Endothelial cell of umbilical vein (primary cell): ENCODE results near the gene DUSP15. TPM values are rescaled to one million over a fixed set of nuclear protein-coding genes. Genes with fewer than 3 reads are reported as not detected.

Experiments used
- BruUV-seq: library from RNA; stranded (reverse); fragments of 400-500 nt; replicated peaks from 2 replicates; lab custom pipeline; 2021; lab: Mats Ljungman, UMichigan
- CTCF ChIA-PET: fragments of 300-600, 350-600 bp; sonication (Branson Sonifier 250); formaldehyde crosslinking; loops from one replicate; lab custom pipeline; 2021; ENCODE audit warnings: antibody characterized with exemption, inconsistent platforms; lab: Charles Lee
- POLR2A ChIA-PET: fragments of 300-600, 350-600 bp; sonication (Branson Sonifier 250); formaldehyde crosslinking; loops from one replicate; lab custom pipeline; 2021; ENCODE audit warnings: antibody characterized with exemption, inconsistent platforms; lab: Charles Lee
- DNase-seq: peaks from one replicate; pipeline ENCODE4 v3.0.0-alpha.2; 2011; ENCODE audit warnings: low read depth, low spot score
- FAIRE-seq: peaks from 2 replicates; lab custom pipeline; 2011; peaks lifted over from hg19 to GRCh38; lab: Jason Lieb, UNC
- H2AFZ ChIP-seq: 2 replicates; pipeline ENCODE4 v1.6.0; 2012; ENCODE audit warnings: low read depth, low read length, control low read depth, inconsistent platforms
- H3K27ac ChIP-seq: 2 replicates; pipeline ENCODE4 v1.5.1; 2011; ENCODE audit warnings: low read depth, mild to moderate bottlenecking, control low read depth, low read length, moderate library complexity; ENCODE audit not compliant: insufficient read depth
- H3K27me3 ChIP-seq, 2 experiments: 2 replicates each; pipeline versions ENCODE4 v1.6.0 to v1.6.1; 2011; ENCODE audit warnings: low read length in 2 of 2, mixed read lengths in 1 of 2; ENCODE audit not compliant: control insufficient read depth in 2 of 2, insufficient read depth in 2 of 2
- H3K36me3 ChIP-seq, 2 experiments: 2 replicates in 1 of 2; 3 replicates in 1 of 2; pipeline ENCODE4 v1.5.1; 2011; ENCODE audit warnings: low read length in 2 of 2, mild to moderate bottlenecking in 1 of 2, moderate library complexity in 1 of 2; ENCODE audit not compliant: control insufficient read depth in 2 of 2, insufficient read depth in 2 of 2; ENCODE audit errors: extremely low read depth in 1 of 2
- H3K4me1 ChIP-seq: 3 replicates; pipeline ENCODE4 v1.5.1; 2011; ENCODE audit warnings: mild to moderate bottlenecking, low read length; ENCODE audit not compliant: control insufficient read depth, insufficient read depth; ENCODE audit errors: extremely low read depth
- H3K4me2 ChIP-seq: 2 replicates; pipeline ENCODE4 v1.6.1; 2011; ENCODE audit warnings: low read length, control low read depth, mixed read lengths; ENCODE audit not compliant: insufficient read depth
- H3K4me3 ChIP-seq, 3 experiments: fragments of 200-600 bp in 1 of 3; sonication (generic), shearing (Covaris generic) in 1 of 3; replicated peaks in 1 of 3; 2 replicates each; pipeline ENCODE4 v1.5.1; 2011 to 2016; ENCODE audit warnings: control low read depth in 3 of 3, low read length in 3 of 3, mild to moderate bottlenecking in 2 of 3, inconsistent platforms in 1 of 3, low read depth in 1 of 3, moderate library complexity in 1 of 3; ENCODE audit not compliant: insufficient read depth in 1 of 3
- H3K79me2 ChIP-seq: 2 replicates; pipeline ENCODE4 v1.6.0; 2012; ENCODE audit warnings: low read length, inconsistent platforms; ENCODE audit not compliant: control insufficient read depth, insufficient read depth
- H3K9ac ChIP-seq: replicated peaks from 2 replicates; pipeline ENCODE3; 2011; ENCODE audit warnings: low read length, control low read depth; ENCODE audit not compliant: insufficient read depth; ENCODE audit errors: extremely low read depth
- H3K9me1 ChIP-seq: replicated peaks from 3 replicates; pipeline ENCODE4 v1.6.0; 2011; ENCODE audit warnings: mild to moderate bottlenecking, low read length; ENCODE audit not compliant: control insufficient read depth, insufficient read depth; ENCODE audit errors: extremely low read depth
- H3K9me3 ChIP-seq: replicated peaks from 2 replicates; pipeline ENCODE4 v1.5.1; 2012; ENCODE audit warnings: low read length, inconsistent platforms; ENCODE audit not compliant: control insufficient read depth, insufficient read depth
- H4K20me1 ChIP-seq: replicated peaks from 2 replicates; pipeline ENCODE3; 2011; ENCODE audit warnings: mild to moderate bottlenecking, low read length; ENCODE audit not compliant: control insufficient read depth, insufficient read depth; ENCODE audit errors: extremely low read depth
- EZH2 ChIP-seq: IDR thresholded peaks from 2 replicates; pipeline ENCODE4 v1.6.1; 2012; ENCODE audit warnings: borderline replicate concordance, low read depth, mild to moderate bottlenecking, moderate library complexity, low read length, inconsistent platforms; ENCODE audit not compliant: severe bottlenecking
- FOS ChIP-seq: IDR thresholded peaks from 2 replicates; pipeline ENCODE4 v1.6.1; 2011; ENCODE audit warnings: mild to moderate bottlenecking, low read length, moderate library complexity, borderline replicate concordance; ENCODE audit not compliant: insufficient read depth
- GATA2 ChIP-seq: IDR thresholded peaks from 2 replicates; pipeline ENCODE4 v1.7.0; 2011; ENCODE audit warnings: low read depth, mild to moderate bottlenecking, moderate library complexity, mixed read lengths, low read length; ENCODE audit not compliant: insufficient read length, insufficient read depth
- JUN ChIP-seq: IDR thresholded peaks from 2 replicates; pipeline ENCODE4 v1.6.1; 2011; ENCODE audit warnings: borderline replicate concordance, low read depth; ENCODE audit not compliant: insufficient read length, insufficient read depth
- MAX ChIP-seq: IDR thresholded peaks from 2 replicates; pipeline ENCODE4 v1.6.1; 2011; ENCODE audit not compliant: insufficient read depth, insufficient read length
- MYC ChIP-seq: IDR thresholded peaks from one replicate; pipeline ENCODE4 v1.6.1; 2011; ENCODE audit warnings: mild to moderate bottlenecking, low read depth, low read length
- POLR2A ChIP-seq: IDR thresholded peaks from 2 replicates; pipeline ENCODE4 v1.6.1; 2012; ENCODE audit warnings: low read depth, mild to moderate bottlenecking, control low read depth, low read length
- POLR2AphosphoS5 ChIP-seq: IDR thresholded peaks from 2 replicates; pipeline ENCODE4 v1.6.1; 2012; ENCODE audit warnings: low read depth, mild to moderate bottlenecking, control low read depth, low read length, moderate library complexity; ENCODE audit not compliant: insufficient read depth
- dilution Hi-C: fragments of 300-500 bp; cut with MboI; formaldehyde crosslinking; loops from one replicate; pipeline ENCODE4 v1.15.0; 2019; ENCODE audit warnings: low sequenced_read_pairs; ENCODE audit not compliant: extremely low pct_ligation_motif_present
- intact Hi-C: fragments of 100-400 bp; cut with micrococcal nuclease; formaldehyde crosslinking; loops from one replicate; pipeline ENCODE4 v1.10.0; 2022
- polyA plus RNA-seq, 4 experiments: library from polyadenylated mRNA; depleted of rRNA in 3 of 4; stranded (reverse) in 3 of 4; unstranded in 1 of 4; fragments of >200 nt; gene quantifications; 2 replicates each; pipeline versions ENCODE4 v1.2.1 to v1.2.3, GENCODE V29; 2011 to 2012; ENCODE audit warnings: missing spikeins in 1 of 4
- total RNA-seq: library from RNA; stranded (reverse); gene quantifications from 2 replicates; pipeline ENCODE4 v1.2.3, GENCODE V29; 2021
- TF ChIP-seq, protein P1 (sequence below), 2 donors: IDR thresholded peaks; 1 replicate in 1 of 2; 2 replicates in 1 of 2; pipeline ENCODE4 v1.5.1; 2011; ENCODE audit warnings: low read length in 2 of 2, mild to moderate bottlenecking in 2 of 2, moderate library complexity in 2 of 2, control low read depth in 1 of 2, inconsistent platforms in 1 of 2, low read depth in 1 of 2; ENCODE audit not compliant: insufficient read depth in 1 of 2; ENCODE audit errors: extremely low read depth in 1 of 2

Gene DUSP15
- total and polyA plus RNA-seq, 2 donors (not counting 3 experiments of a cell fraction or from before 2014, with no cell fraction given), result 0.33 TPM; not detected in 1

GRCh38 chr20:31853481-31853880 lies 16.8 kb downstream of the DUSP15 start:
- DNase-seq (no peak), FAIRE-seq (no peak)
- no peak overlapping the region for H3K4me2 ChIP-seq
- no peaks in the 10 kb centered on the region for H4K20me1 ChIP-seq
- H3K79me2 ChIP-seq, result no peaks in the 10 kb centered on the region
- ChIA-PET POLR2A (no interaction called here), CTCF (interaction anchor here (0.8 to 18.2 kb wide), 15 partner anchors 18 to 799 kb away, joined by 3 to 619 read pairs (median 8); partner anchors contain the start of genes MYLK2 and PDRG1)
- peaks cover 27 to 32% of the 10 kb centered on the region in 2 experiments for H3K27me3 ChIP-seq
- no peak overlapping the region for H2AFZ ChIP-seq
- no peaks in the 10 kb centered on the region for H3K9me1 ChIP-seq
- no peak overlapping the region for H3K27ac ChIP-seq
- dilution Hi-C loops (no loop called here), intact Hi-C loops (loop anchor here (2.0 kb wide), 1 partner anchor 799 kb away; no protein-coding TSS in a partner anchor)
- H3K9ac ChIP-seq, result no peak overlapping the region
- TF ChIP-seq, protein P1, sequence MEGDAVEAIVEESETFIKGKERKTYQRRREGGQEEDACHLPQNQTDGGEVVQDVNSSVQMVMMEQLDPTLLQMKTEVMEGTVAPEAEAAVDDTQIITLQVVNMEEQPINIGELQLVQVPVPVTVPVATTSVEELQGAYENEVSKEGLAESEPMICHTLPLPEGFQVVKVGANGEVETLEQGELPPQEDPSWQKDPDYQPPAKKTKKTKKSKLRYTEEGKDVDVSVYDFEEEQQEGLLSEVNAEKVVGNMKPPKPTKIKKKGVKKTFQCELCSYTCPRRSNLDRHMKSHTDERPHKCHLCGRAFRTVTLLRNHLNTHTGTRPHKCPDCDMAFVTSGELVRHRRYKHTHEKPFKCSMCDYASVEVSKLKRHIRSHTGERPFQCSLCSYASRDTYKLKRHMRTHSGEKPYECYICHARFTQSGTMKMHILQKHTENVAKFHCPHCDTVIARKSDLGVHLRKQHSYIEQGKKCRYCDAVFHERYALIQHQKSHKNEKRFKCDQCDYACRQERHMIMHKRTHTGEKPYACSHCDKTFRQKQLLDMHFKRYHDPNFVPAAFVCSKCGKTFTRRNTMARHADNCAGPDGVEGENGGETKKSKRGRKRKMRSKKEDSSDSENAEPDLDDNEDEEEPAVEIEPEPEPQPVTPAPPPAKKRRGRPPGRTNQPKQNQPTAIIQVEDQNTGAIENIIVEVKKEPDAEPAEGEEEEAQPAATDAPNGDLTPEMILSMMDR (IDR thresholded peaks at IDR 0.05; ENCODE audit: extremely low read depth in 1 of 2, insufficient read depth in 1 of 2, low read depth in 1 of 2, low read length in 2 of 2), result no peak
- no peak for TF ChIP-seq EZH2
- no peak for TF ChIP-seq MYC
- no peak for TF ChIP-seq POLR2AphosphoS5
- TF ChIP-seq JUN, result no peak
- no peak for TF ChIP-seq POLR2A
- TF ChIP-seq GATA2, result no peak
- TF ChIP-seq MAX, result no peak
- no peak for TF ChIP-seq FOS
- no peaks in the 10 kb centered on the region for H3K9me3 ChIP-seq
- BruUV-seq, result no TSS peak
- no peak overlapping the region for H3K4me3 ChIP-seq
- H3K4me1 ChIP-seq, result no peaks in the 10 kb centered on the region
- H3K36me3 ChIP-seq, result no peaks in the 10 kb centered on the region
